Limb (tissue), 2 donors: ENCODE measurements around the gene ATP8B3.

Experiments used
- DNase-seq, 2 donors: peaks; one replicate each; pipeline ENCODE4 v3.0.0-alpha.2; 2016; ENCODE audit errors: extremely low spot score in 2 of 2

The ATP8B3 gene

GRCh38 chr19:1757468-1758230 is 54.4 kb downstream of the ATP8B3 start:
- DNase-seq = no peak

DNA sequence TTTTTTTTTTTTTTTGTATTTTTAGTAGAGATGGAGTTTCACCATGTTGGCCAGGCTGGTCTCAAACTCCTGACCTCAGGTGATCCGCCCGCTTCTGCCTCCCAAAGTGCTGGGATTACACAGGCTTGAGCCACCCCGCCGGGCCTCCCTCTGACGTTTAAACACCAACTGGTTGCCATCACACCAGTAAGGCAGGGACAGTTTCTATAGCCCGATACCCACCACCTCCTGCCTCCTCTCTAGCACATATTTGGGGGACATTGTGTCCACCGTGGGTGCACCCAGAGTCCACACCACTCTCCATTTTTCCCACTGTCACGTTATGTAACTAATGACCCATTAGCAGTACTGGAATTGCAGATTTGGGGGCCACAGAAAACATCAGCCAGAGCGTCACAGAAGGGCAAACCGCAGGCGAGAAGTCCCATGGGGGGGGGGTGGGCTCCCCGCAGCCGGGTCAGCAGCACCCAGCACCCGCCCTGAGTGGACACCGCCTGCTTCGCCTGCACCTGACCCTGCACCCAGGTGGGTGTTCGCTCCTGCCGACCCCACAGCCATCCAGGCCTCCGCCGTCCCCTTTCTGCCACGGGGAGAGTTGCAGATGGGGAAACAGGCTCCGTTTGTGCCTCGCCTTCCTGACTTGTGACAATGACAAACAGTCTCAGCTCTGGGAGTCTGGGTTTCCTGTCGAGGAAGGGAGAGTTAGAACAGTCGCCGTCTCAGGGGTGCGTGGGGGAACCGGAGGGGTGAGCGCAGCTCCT is 55.2 kb downstream of the ATP8B3 start:
- no peak for DNase-seq

DNA sequence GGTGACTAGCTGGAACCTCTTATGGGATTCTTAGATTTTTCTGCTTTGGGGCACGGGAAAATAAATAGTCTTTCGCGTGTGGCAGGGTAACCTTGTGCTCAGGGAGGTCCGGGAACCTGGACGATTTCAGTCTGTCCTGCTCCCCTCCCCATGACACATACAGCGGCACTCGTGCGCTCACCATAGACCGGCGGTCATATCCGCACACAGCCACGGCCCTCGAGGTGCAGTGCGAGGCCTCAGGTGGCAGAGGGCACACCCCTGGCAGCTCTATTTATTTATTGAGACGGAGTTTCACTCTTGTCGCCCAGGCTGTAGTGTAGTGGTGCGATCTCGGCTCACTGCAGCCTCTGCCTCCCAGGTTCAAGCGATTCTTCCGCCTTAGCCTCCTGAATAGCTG is 55.8 kb downstream of the ATP8B3 start:
- DNase-seq = no peak

DNA sequence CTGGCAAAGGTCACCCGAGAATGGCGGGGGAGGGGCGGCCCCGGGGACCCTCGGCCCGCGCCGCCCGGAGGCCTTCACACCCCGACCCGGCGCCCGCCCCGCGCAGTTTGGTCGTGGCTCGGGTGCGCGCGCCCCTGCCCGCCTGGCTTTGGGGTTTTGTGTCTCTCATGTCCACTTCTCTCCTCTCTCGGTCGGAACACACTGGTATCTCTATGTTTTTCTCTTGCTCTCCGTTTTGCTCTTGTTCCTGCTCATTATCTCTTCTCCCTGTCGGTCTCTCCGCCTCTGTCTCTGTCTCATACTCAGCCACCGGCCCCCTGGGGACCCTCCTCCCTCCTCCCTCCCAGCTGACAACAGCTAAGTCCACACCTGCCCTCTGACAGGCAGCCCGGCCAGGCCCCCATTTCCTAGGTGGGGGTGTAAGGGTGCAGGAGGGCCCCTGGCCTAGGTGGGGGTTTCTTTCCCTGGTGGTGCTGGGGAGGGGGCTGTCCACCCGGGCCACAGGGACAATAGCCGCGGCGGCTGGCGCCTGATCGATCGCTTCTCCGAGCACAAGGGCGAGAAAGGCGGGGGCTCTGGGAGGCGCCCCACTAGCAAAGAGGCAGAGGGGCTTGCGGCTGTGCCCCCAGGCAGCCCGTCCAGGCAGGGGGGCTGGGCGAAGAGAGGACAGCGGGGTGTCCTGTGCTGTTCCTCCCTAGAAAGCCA is 56.5 kb downstream of the ATP8B3 start:
- no peak for DNase-seq

- DNase-seq = no peak
Measured at GRCh38 chr19:1754636-1755466, 57.2 kb downstream of the ATP8B3 start.

- DNase-seq = no peak
Measured at GRCh38 chr19:1754018-1754635, 57.9 kb downstream of the ATP8B3 start.

- peak in 1 of 2 donors; percentile 42 for DNase-seq
Measured at GRCh38 chr19:1752757-1753728, 59.0 kb downstream of the ATP8B3 start, which contains the start of gene ONECUT3. ONECUT3 (plus strand) TSS chr19:1753506; CDS start chr19:1753663, 157 bp downstream.

GRCh38 chr19:1752009-1752756 is 59.9 kb downstream of the ATP8B3 start:
- no peak for DNase-seq

- DNase-seq = no peak
Measured at GRCh38 chr19:1751367-1752008, 60.6 kb downstream of the ATP8B3 start.

- no peak for DNase-seq
Measured at GRCh38 chr19:1750343-1751021, 61.6 kb downstream of the ATP8B3 start.

GRCh38 chr19:1749373-1750342 is 62.4 kb downstream of the ATP8B3 start:
- DNase-seq = no peak

- DNase-seq = no peak
Measured at GRCh38 chr19:1748873-1749341, 63.2 kb downstream of the ATP8B3 start.

- no peak for DNase-seq
Measured at GRCh38 chr19:1748115-1748872, 63.8 kb downstream of the ATP8B3 start.

DNA sequence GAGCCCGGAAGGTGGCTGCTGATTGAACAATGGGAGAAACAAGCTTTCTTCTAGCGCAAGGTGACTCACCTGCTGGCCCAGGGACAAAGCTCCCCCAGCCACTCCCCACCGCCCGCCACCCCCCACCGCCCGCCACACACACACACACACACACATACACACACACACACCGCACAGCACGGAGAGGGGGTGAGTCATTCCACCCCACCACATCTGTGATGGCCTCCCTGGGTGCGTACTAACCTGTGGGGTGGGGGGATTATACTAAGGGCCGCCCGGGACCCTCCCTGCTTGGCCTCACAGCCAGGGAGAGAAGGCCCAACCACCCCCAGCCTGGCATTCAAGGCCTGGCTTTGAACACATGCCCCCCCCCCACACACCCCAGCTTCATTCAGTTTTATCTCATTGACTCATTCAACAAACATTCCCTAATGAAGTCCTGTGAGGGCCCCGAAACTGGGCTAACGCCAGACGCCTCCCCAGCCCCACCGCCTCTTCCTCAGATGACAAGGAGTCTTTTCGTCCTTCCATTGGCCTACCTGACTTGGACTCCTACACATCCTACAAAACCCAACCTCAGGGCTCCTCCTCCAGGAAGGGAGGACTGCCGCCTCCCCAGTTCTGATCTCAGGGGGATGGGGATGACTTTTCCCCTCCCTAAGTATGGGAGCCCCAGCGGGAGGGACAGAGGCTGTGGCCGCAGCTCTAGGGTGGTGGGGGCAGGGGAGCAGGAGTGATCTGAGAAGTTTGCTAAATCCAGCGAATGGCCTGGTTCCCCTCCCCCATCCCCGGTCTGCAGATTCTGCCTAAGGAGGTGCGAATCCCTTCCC is 64.6 kb downstream of the ATP8B3 start:
- no peak for DNase-seq
